Fibroblast of skin of right quadriceps (primary cell): ENCODE results near the gene DHRS1.

Experiments used
- DNase-seq: peaks from one replicate; pipeline ENCODE4 v3.0.0-alpha.2; 2013

The DHRS1 gene

GRCh38 chr14:24308342-24309124, 9.0 kb upstream of the DHRS1 start:
- DNase-seq: no peak

- peak; percentile 44 for DNase-seq
These were observed 8.2 kb upstream of the DHRS1 start, which contains the start of gene CIDEB for GRCh38 chr14:24307575-24308341. TSS of gene CIDEB (minus strand) at chr14:24307977. CDS start at chr14:24307858, 119 bp downstream.

- no peak for DNase-seq
These were observed 7.6 kb upstream of the DHRS1 start for GRCh38 chr14:24307156-24307574.

GRCh38 chr14:24304019-24304387, 4.4 kb upstream of the DHRS1 start:
- DNase-seq: no peak

- DNase-seq: no peak
These were observed 873 bp upstream of the DHRS1 start for GRCh38 chr14:24300326-24300980.

GRCh38 chr14:24298892-24299254, 707 bp downstream of the DHRS1 start:
- DNase-seq: peak; percentile 38

- peak; percentile 18 for DNase-seq
These were observed 2.2 kb downstream of the DHRS1 start for GRCh38 chr14:24297190-24297964.

- DNase-seq: peak; percentile 93
These were observed 3.0 kb downstream of the DHRS1 start for GRCh38 chr14:24296341-24297157.

GRCh38 chr14:24293525-24293924, 6.1 kb downstream of the DHRS1 start:
- DNase-seq: no peak

- DNase-seq: no peak
These were observed 7.3 kb downstream of the DHRS1 start for GRCh38 chr14:24292118-24292807.

GRCh38 chr14:24291446-24292117, 8.0 kb downstream of the DHRS1 start:
- no peak for DNase-seq

GRCh38 chr14:24290746-24291145, 8.8 kb downstream of the DHRS1 start:
- no peak for DNase-seq

GRCh38 chr14:24289649-24290280, 9.8 kb downstream of the DHRS1 start:
- no peak for DNase-seq

GRCh38 chr14:24286996-24287395, 12.6 kb downstream of the DHRS1 start:
- no peak for DNase-seq

- no peak for DNase-seq
These were observed 14.2 kb downstream of the DHRS1 start for GRCh38 chr14:24285351-24285750.

GRCh38 chr14:24284501-24285035, 15.0 kb downstream of the DHRS1 start:
- no peak for DNase-seq

GRCh38 chr14:24283796-24284460, 15.7 kb downstream of the DHRS1 start:
- DNase-seq: no peak

- DNase-seq: no peak
These were observed 16.8 kb downstream of the DHRS1 start for GRCh38 chr14:24282736-24283135.

GRCh38 chr14:24281636-24282035, 17.9 kb downstream of the DHRS1 start:
- no peak for DNase-seq
